CD4-positive, alpha-beta T cell treated with Interleukin-15 for 4 hours (primary cell): ENCODE data around the gene CYP2C19.
"Not testable (repeated sequence)": the region's sequence is repeated elsewhere in the genome, so short reads cannot be mapped to it uniquely, and the experiment has no call there.

ENCODE experiments used
- DNase-seq: peaks from one replicate; pipeline ENCODE4 v3.0.0-alpha.2; 2020; ENCODE audit warnings: low spot score

CYP2C19 gene

GRCh38 chr10:94879214-94879613, 116.7 kb downstream of the CYP2C19 start:
- DNase-seq: no peak

GRCh38 chr10:94889123-94889522, 126.6 kb downstream of the CYP2C19 start:
- DNase-seq: no peak

- no peak for DNase-seq
Measured at GRCh38 chr10:94890264-94891022, 128.0 kb downstream of the CYP2C19 start.

- not testable (repeated sequence) for DNase-seq
Measured at GRCh38 chr10:94898414-94898813, 135.9 kb downstream of the CYP2C19 start.

- DNase-seq: no peak
Measured at GRCh38 chr10:94902080-94902479, 139.6 kb downstream of the CYP2C19 start.

- no peak for DNase-seq
Measured at GRCh38 chr10:94902570-94902969, 140.1 kb downstream of the CYP2C19 start.
